ENCODE results near the gene COBL.

The COBL gene

DNA sequence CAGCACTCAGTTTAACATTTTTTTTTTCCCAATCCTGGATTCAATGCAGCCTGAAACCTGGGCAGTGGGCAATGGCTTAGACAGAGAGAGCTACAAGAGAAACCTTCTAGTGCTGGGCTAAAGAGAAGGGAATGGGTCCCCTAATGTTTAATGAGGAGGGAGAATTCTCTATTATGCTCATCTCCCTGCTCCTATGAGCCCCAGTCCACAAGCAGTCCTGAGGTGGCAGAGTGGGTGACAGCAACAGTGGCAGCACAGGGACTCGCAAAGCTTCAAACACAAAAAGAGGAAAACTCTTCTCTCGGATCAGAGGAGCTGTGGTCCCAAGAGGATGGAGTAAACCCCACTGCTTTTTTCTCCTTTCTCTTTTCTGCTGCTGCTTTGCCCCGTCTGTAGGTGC is 36.5 kb downstream of the COBL start:
- DNase-seq, result no peak
- in situ Hi-C loops (cut with MboI; ENCODE audit: low pct_unique_long_range_greater_than_20kb, low sequenced_read_pairs), result no loop called here

DNA sequence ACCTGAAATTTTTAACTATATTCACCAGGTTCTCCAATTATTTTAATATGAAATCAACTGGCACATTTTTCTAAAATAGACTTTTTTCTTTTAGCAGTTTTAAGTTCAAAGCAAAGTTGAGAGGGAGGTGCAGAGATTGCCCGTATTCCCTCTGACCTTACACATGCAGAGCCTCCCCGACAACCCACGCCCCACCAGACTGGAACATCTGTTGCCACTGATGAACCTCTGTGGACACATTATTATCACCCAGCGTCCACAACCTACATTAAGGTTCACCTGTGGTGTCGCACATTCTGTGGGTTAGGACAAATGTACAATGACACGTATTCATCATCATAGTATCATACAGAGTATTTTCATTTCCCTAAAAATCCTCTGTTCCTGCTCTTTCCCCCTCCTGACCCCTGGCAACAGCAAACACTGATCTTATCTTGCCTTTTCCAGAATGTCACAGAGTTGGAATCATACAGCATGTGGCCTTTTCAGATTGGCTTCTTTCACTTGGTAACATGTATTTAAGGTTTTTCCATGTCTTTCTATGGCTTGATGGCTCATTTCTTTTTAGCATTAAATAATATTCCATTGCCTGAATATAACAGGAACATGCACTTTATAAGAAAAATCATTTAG is 37.1 kb downstream of the COBL start:
- in situ Hi-C loops (cut with MboI; ENCODE audit: low pct_unique_long_range_greater_than_20kb, low sequenced_read_pairs), result no loop called here
- no peak for DNase-seq

DNA sequence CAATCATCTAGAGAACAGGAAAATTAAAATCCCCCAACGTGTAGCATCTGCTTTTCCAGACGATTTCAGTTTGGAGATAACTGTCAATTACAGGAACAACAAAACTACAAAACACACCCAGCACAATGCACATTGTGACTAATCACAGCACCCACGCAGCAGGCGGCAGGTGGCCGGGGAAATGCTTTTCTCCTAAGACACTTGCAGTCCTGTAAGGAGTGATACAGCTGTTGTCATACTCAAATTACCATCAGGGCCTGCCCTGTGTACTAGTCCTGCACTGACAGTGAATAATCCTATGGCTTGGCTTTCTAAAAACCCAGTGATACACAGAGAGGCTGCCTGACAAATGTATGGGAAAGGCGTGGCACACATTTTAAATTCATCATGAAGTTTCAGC is 37.8 kb downstream of the COBL start:
- no peak for DNase-seq
- in situ Hi-C loops (cut with MboI; ENCODE audit: low pct_unique_long_range_greater_than_20kb, low sequenced_read_pairs), result no loop called here

DNA sequence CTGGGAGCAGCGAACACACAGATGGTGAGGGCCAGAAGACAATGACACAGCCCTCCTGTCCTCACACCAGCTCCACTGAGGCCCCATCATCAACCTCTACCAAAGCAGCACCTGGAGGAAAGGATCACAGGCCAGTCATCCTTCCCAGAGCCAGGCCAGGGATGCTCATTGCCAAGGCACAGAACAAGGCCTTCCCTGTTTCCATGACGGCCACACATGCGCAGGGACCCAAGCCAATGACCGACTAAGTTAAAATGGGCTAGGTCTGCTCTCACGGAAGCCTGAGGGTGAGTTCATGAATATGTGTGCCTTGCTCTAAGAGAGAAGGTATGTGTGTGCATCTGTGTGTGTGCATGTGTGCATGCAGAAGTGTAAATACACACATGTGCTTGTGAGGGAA is 39.6 kb downstream of the COBL start:
- no peak for DNase-seq
- in situ Hi-C loops (cut with MboI; ENCODE audit: low pct_unique_long_range_greater_than_20kb, low sequenced_read_pairs), result no loop called here

DNA sequence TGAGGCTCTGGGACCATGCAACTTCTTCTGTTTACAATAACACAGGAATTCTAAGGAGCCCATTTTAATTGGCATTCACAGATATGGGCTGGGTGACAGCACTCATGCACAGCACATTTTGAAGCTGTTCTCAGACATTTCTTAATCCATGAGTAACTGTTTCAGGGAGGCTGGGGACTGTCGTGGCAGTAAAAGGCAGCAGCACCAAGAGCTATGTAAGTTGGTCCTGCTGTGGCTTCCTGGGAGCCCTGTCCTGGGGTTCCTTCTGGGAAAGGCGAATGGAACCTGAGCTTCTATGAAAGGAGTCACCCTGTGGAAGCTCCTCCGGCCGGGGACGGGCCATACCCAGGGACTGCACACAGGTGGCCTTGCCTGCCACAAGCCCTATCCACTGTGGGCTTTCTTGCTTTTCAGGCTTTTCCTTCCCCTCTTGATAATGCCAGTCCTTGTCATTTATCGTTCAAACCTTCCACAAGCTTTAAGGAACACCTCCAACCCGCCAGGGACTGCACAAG is 40.5 kb downstream of the COBL start:
- no peak for DNase-seq
- in situ Hi-C loops (cut with MboI; ENCODE audit: low pct_unique_long_range_greater_than_20kb, low sequenced_read_pairs), result no loop called here

DNA sequence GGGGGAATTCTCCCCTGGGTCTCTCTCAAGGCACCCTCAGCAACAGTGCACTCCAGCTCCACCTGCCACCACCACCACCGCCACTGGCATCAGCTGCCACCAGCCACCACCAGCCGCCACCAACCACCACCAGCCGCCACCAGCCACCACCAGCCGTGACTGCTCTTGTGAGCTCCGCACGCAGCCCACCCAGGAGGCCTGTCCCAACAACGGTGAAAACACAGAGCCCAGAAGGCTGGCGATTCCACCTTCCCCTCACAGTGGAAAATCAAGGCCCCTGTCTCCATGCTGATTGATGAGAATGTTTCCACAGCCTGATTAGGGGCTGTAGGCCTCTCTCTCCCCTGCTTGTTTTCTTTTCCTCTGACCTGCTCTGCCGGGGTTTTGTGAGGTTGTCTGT is 41.1 kb downstream of the COBL start:
- in situ Hi-C loops (cut with MboI; ENCODE audit: low pct_unique_long_range_greater_than_20kb, low sequenced_read_pairs), result no loop called here
- DNase-seq, result no peak

DNA sequence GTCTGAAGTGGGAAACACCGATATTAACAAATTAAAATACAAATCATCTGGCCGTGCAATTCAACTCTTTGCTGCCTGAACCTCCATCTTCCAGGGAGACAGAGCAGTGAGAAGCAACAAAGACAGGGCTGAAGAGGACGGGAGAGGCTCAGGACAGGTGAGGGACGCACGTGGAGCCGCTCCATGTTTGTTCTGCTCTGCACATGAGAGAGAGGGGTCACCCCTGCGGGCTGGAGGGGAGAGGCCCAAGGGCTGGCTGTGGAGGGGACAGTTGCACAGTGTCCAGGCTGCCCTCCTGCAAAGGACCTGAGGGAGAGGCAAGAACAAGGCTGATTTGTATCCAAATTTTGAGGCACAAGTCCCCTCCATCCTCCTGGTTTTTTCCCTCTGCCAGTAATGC is 41.7 kb downstream of the COBL start:
- DNase-seq, result no peak
- in situ Hi-C loops (cut with MboI; ENCODE audit: low pct_unique_long_range_greater_than_20kb, low sequenced_read_pairs), result no loop called here

DNA sequence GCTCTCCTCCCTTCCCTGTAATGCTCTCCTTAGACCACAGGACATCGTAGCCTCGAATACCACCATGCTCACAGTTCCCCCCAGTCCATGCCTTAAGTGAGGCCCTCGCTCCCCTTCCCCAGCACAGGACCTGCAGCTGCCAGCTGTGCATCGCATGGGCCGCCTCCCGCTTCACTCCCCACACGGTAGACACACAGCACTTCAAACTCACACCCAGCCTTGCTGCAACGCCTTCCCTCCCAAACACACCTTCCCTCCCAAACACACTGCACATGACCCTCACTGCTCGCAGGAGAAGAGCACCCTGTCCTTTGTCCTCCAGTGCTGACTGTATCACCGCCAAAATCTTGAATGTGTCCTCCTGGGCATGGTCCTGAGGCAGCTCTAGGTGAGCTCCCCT is 42.6 kb downstream of the COBL start:
- no peak for DNase-seq
- in situ Hi-C loops (cut with MboI; ENCODE audit: low pct_unique_long_range_greater_than_20kb, low sequenced_read_pairs), result no loop called here

DNA sequence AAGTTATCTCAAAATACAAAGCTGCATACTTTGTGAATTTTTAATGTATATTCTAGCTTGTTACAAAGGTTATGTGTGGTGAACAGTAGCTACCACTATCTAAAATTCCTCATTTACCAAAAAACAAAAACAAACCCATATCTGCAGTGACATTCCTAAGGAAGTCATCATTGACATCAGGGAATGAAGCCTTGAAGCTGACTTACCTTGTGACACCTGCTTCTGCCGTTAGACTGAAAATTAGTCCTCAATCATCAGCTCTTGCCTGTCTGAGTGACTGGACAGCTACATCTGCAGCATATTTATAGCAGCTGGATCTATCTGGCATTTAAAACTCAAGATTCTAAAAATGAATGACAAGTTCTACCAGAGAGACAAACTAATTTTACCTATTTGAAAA is 43.2 kb downstream of the COBL start:
- in situ Hi-C loops (cut with MboI; ENCODE audit: low pct_unique_long_range_greater_than_20kb, low sequenced_read_pairs), result no loop called here
- DNase-seq, result no peak

DNA sequence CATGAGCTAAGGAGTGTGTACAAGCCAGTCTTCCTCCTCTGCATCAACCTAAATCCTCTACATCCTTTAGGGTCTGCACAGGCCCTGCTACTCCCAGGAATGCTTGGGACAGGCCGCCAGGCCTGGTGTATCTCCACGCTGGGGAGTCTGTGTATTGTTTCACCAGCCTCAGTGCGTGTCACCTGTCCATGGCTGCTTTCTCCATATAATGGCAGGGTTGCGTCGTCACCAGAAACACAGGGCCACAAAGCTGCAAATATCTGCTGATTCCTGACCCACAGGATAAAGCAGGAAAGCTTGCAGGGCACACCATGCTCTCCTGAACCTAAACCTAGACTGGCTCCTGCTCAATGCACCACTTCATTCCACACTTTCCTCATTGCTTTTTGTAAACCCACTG is 45.6 kb downstream of the COBL start:
- no peak for DNase-seq
- in situ Hi-C loops (cut with MboI; ENCODE audit: low pct_unique_long_range_greater_than_20kb, low sequenced_read_pairs), result no loop called here

DNA sequence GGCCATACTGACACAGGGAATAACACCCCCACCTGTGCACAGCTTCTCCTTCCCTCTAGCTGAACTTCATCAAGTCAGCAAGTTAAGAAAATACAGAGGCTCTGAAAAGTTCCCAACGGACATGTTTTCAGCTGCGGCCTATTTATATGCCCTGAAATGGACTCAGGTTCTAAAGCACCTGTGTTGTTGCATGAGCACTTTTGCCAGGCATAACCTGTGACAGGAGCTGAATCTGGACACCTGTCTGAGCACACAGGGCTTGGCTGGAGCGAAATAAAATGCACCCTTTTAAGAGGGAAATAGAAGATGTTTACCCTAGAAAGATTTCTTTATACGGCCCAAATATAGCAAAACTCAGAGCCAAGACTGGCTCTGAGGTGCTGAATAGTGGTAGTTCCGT is 46.7 kb downstream of the COBL start:
- in situ Hi-C loops (cut with MboI; ENCODE audit: low pct_unique_long_range_greater_than_20kb, low sequenced_read_pairs), result no loop called here
- DNase-seq, result no peak

DNA sequence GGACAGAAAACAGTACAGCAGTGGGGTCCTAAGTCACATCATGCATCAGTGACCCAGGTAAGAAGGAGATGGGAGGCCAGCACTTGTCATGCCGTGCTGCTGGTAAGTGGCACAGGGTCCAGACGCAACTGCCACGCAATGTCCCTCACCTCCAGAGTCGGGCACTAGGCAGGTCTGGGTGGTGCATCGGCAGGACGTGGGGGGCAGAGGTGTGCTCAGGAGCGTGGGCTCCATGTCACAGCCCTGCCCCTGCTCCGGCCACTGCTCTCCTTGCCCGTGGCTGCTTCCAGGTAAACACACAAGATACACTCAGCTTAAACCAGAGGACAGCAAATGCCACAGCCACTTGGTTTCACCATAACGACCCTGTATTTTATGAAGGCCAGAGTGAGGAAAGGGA is 47.3 kb downstream of the COBL start:
- no peak for DNase-seq
- in situ Hi-C loops (cut with MboI; ENCODE audit: low pct_unique_long_range_greater_than_20kb, low sequenced_read_pairs), result no loop called here

DNA sequence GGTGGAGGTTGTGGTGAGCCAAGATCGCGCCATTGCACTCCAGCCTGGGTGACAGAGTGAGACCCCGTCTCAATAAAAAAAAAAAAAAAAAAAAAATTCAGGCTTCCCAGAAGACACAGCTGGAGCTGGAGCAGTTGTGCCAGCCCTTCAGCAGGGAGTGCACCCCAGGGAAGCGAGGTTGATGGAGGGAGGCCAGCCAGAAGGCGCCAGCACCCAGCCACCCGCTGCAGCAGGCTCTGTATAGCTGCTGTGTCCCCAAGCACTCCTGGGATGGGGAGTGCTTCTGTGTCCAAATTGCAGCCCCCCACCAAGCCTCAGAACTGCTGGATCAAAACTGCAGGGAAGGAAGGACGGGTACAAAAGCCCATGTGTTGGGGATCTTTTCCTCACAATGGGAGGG is 47.8 kb downstream of the COBL start:
- in situ Hi-C loops (cut with MboI; ENCODE audit: low pct_unique_long_range_greater_than_20kb, low sequenced_read_pairs), result no loop called here

DNA sequence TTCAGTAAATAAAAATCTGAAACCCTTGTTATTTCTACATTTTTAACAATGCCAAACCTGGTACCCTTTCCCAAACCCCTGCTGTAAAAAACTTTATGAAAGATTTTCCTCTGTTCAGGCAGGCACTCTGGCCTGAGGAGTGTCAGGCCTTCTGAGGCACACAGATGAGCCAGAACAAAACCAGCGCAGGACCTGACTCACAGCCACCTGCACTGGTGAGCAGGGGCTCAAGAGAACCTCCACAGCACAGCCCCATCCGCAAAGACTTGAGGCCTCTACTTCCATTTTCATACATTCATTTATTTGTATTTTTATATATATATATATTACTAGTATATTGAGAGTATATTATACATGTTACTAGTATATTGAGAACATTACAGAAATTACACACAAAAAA is 49.4 kb downstream of the COBL start:
- no peak for DNase-seq
- in situ Hi-C loops (cut with MboI; ENCODE audit: low pct_unique_long_range_greater_than_20kb, low sequenced_read_pairs), result no loop called here

More for the DNA sequence above, 47.8 kb downstream of the COBL start:
- DNase-seq, result no peak

DNA sequence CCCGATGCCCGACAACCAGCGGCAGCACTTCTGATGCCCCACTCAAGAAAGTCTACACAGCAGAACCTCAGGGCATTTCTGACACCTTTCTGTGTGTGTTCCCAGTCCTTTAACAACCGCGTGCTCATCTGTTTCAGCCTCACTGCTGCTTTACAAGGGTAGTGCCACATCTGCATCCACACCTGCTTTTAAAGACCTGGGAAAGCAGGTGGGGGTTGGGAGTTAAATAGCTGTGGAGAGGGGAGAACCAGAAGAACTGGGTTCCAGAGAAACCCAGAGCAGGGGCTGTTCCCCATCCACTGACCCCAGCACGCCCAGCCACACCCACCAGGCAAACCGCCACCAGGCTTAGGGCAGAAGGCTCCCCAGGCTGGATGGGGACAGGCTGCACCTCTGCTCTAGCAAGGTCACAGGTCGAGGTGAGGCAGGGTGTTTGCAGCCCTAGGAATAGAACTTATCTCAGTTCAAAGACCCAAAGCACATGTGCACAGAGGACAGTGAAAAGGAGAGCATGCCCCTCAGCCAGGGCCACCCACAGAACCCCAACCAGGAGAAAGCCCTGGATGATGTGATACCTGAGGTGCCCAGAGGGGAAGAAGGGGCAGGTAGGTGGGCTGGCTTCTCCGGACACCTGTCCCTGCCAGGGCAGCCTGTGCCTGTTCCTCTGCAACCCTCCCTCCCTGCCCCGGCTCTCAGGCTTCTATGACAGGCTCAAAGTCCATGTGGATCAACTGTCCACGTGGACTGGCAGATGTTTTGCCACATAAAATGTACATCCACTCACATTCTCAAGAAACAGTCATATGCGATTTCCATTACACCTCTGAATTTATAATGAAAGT is 51.3 kb downstream of the COBL start:
- DNase-seq, result no peak
- in situ Hi-C loops (cut with MboI; ENCODE audit: low pct_unique_long_range_greater_than_20kb, low sequenced_read_pairs), result no loop called here

DNA sequence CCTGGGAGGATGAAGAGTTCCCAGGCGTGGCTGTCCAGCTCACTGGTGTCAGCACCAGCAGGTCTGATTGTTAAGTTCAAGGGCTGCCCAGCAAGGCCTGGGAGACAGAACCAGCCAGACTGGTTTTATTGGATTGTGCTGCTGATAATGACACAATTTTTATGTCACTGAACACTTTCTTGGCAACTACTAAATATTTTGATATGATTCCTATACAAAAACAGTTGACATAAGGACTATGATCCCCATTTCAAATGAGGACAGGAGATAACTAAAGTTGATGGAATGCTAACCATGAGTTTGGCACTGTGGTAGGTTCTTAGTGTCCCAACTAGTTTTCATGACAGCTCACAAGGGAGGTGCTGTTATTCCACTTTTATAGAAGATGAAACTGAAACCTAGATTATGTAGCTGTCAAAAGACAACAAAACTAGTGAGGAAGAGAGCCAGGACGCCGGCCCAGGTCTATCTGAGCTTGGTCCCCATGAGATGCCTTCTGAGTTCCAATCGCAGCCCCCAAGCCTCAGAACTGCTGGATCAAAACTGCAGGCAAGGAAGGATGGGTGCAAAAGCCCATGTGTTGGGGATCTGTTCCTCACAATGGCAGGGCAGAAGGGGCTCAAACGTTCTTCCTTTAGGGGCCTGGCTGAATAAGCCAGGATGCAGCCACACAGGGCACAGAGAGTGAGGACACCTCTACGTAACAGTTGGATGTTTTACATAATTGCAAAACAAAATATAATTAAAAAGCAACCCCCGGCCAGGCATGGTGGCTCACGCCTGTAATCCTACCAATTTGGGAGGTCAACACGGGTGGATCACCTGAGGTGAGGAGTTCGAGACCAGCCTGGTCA is 52.8 kb downstream of the COBL start:
- in situ Hi-C loops (cut with MboI; ENCODE audit: low pct_unique_long_range_greater_than_20kb, low sequenced_read_pairs), result no loop called here
- DNase-seq, result no peak

DNA sequence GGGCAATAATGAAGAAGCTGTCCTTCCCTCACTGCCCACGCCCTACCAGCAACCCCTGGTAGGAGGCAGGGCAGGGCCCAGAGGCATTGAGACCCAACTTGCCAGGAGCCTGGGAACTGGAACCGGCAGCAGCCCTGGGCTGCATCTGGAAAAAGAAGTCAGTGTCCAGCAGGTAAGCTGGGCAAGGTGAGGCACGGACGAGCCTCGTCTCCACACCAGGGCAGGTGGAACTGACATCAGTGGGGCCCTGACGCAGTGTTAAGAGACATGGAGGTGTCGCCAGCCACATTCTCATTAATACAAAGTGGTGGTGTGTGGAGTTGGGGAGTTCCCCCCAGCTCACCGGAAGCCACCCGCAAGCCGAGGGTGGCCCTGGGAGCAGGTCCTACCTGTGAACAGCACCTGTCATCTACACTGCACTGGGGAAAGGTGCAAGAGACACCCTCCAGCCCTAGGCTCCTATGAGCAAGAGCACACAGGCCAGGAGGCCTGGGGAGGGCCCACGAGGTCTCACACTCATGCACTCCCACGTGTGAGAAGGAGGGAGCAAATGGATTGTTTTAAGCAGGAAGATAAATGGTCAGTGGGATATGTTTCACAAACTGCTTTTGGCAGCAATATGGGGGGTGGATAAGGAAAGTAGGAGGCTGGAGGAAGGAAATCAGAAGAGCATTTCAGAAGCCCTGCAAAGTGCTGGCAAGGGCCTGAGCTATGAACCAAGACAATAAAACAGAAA is 53.6 kb downstream of the COBL start:
- in situ Hi-C loops (cut with MboI; ENCODE audit: low pct_unique_long_range_greater_than_20kb, low sequenced_read_pairs), result no loop called here
- DNase-seq, result no peak

DNA sequence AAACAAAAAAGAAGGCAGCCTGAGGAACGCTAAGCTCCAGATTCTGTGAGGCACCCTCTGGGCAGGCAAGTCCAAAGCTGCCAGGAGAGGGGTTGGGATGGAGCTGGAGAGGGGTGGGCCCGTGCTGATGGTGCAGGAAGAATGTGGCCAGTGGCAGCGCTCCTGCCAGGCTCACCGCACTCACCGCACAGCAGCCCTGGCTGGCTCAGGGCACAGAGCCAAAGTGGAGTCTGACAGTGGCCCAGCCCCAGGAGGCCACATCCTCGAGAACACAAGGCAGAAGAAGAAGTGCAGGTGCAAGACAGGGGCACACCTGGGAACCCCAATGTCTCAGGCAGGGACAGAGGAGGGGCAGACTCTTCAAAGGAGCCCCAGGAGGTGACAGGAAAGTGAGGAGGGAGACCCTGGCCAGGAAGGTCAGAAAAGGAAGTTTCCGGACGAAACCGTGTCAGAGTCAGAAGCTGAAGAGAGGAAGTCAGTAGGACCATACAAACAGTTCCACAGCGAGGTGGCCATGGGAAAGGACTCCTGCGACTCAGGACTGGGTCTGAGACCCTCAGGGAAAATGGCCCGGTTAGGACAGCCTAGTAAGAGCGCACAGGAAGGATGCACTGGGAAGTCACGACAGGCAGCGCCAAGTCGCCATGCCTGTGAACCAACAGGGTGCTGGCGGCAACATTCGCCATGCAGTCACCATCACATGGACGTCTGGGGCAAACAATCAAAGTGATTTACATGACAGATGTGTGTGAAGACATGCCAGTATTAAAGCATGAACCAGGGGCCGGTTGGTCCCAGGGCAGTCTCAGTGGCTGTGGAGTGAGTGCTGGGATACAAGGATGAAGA is 54.4 kb downstream of the COBL start:
- in situ Hi-C loops (cut with MboI; ENCODE audit: low pct_unique_long_range_greater_than_20kb, low sequenced_read_pairs), result no loop called here
- no peak for DNase-seq

Measured in KBM-7 (cell line).